Measurements from ENCODE around the gene HSPB3.

HSPB3 gene

GRCh38 chr5:54491326-54491725 is 35.8 kb downstream of the HSPB3 start:
- no peak for DNase-seq (ENCODE audit: low read depth)
- H3K4me3 ChIP-seq (ENCODE audit: low read depth, low read length): no peak overlapping the region
- TF ChIP-seq CTCF (IDR thresholded peaks at IDR 0.05; ENCODE audit: insufficient read depth, low read depth, low read length, missing control alignments): no peak

GRCh38 chr5:54492178-54492577 is 36.7 kb downstream of the HSPB3 start:
- no peak for TF ChIP-seq CTCF (IDR thresholded peaks at IDR 0.05; ENCODE audit: insufficient read depth, low read depth, low read length, missing control alignments)
- no peak for DNase-seq (ENCODE audit: low read depth)
- H3K4me3 ChIP-seq (ENCODE audit: low read depth, low read length): no peak overlapping the region

GRCh38 chr5:54495027-54495426 is 39.5 kb downstream of the HSPB3 start:
- TF ChIP-seq CTCF (IDR thresholded peaks at IDR 0.05; ENCODE audit: insufficient read depth, low read depth, low read length, missing control alignments): no peak
- no peak overlapping the region for H3K4me3 ChIP-seq (ENCODE audit: low read depth, low read length)
- DNase-seq (ENCODE audit: low read depth): no peak

Data from GM12865 (cell line).